Endothelial cell (in vitro differentiated cells): ENCODE results near the gene MMEL1. TPM values are rescaled to one million over a fixed set of nuclear protein-coding genes. Genes with fewer than 3 reads are reported as not detected.

Experiments used
- DNase-seq: peaks from one replicate; pipeline ENCODE4 v3.0.0; 2021; ENCODE audit warnings: low spot score
- H3K27ac Mint-ChIP-seq: one replicate; pipeline ENCODE4 v1.8.0; 2021; ENCODE audit warnings: mixed read lengths, inconsistent platforms; ENCODE audit not compliant: unreplicated experiment
- H3K27me3 Mint-ChIP-seq: one replicate; pipeline ENCODE4 v1.8.0; 2021; ENCODE audit warnings: mild to moderate bottlenecking, moderate library complexity, mixed read lengths, inconsistent platforms; ENCODE audit not compliant: unreplicated experiment
- H3K36me3 Mint-ChIP-seq: one replicate; pipeline ENCODE4 v1.8.0; 2021; ENCODE audit warnings: mild to moderate bottlenecking, low read depth, mixed read lengths, inconsistent platforms; ENCODE audit not compliant: unreplicated experiment
- H3K4me1 Mint-ChIP-seq: one replicate; pipeline ENCODE4 v1.8.0; 2021; ENCODE audit warnings: mild to moderate bottlenecking, mixed read lengths, inconsistent platforms; ENCODE audit not compliant: unreplicated experiment
- H3K4me3 Mint-ChIP-seq: one replicate; pipeline ENCODE4 v1.8.0; 2021; ENCODE audit warnings: mild to moderate bottlenecking, mixed read lengths, inconsistent platforms; ENCODE audit not compliant: unreplicated experiment
- H3K9me3 Mint-ChIP-seq: one replicate; pipeline ENCODE4 v1.8.0; 2021; ENCODE audit warnings: mixed read lengths, inconsistent platforms; ENCODE audit not compliant: unreplicated experiment
- total RNA-seq: library from RNA; stranded (reverse); fragmentation: NEBNext Ultra II Directional; extraction: Animal tissue kit (Norgen Biotek cat#: 25700); gene quantifications from one replicate; pipeline ENCODE4 v1.2.1, GENCODE V29; 2021; ENCODE audit not compliant: unreplicated experiment
- TF ChIP-seq, protein P1 (sequence below): fragments of 200-600 bp; sonication (generic); IDR thresholded peaks from one replicate; pipeline ENCODE4 v1.5.0; 2021; ENCODE audit warnings: antibody characterized with exemption; ENCODE audit not compliant: unreplicated experiment

The MMEL1 gene
- total RNA-seq, 1 donor from 2014 or later = not detected

GRCh38 chr1:2591233-2591580, 41.6 kb downstream of the MMEL1 start:
- TF ChIP-seq, protein P1, sequence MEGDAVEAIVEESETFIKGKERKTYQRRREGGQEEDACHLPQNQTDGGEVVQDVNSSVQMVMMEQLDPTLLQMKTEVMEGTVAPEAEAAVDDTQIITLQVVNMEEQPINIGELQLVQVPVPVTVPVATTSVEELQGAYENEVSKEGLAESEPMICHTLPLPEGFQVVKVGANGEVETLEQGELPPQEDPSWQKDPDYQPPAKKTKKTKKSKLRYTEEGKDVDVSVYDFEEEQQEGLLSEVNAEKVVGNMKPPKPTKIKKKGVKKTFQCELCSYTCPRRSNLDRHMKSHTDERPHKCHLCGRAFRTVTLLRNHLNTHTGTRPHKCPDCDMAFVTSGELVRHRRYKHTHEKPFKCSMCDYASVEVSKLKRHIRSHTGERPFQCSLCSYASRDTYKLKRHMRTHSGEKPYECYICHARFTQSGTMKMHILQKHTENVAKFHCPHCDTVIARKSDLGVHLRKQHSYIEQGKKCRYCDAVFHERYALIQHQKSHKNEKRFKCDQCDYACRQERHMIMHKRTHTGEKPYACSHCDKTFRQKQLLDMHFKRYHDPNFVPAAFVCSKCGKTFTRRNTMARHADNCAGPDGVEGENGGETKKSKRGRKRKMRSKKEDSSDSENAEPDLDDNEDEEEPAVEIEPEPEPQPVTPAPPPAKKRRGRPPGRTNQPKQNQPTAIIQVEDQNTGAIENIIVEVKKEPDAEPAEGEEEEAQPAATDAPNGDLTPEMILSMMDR = no peak
- H3K27ac Mint-ChIP-seq = no peak overlapping the region
- peaks cover 5% of the 10 kb centered on the region for H3K27me3 Mint-ChIP-seq
- H3K4me1 Mint-ChIP-seq = no peaks in the 10 kb centered on the region
- no peaks in the 10 kb centered on the region for H3K36me3 Mint-ChIP-seq
- H3K4me3 Mint-ChIP-seq = peak overlapping the region; percentile 25
- DNase-seq = no peak
- no peaks in the 10 kb centered on the region for H3K9me3 Mint-ChIP-seq

- Mint-ChIP-seq H3K4me3 (no peak overlapping the region), H3K27ac (no peak overlapping the region), H3K9me3 (no peaks in the 10 kb centered on the region), H3K36me3 (no peaks in the 10 kb centered on the region), H3K4me1 (no peaks in the 10 kb centered on the region), H3K27me3 (peaks cover 8% of the 10 kb centered on the region)
- no peak for DNase-seq
- TF ChIP-seq, protein P1 = no peak
These were observed 42.3 kb downstream of the MMEL1 start for GRCh38 chr1:2590233-2591141.

DNA sequence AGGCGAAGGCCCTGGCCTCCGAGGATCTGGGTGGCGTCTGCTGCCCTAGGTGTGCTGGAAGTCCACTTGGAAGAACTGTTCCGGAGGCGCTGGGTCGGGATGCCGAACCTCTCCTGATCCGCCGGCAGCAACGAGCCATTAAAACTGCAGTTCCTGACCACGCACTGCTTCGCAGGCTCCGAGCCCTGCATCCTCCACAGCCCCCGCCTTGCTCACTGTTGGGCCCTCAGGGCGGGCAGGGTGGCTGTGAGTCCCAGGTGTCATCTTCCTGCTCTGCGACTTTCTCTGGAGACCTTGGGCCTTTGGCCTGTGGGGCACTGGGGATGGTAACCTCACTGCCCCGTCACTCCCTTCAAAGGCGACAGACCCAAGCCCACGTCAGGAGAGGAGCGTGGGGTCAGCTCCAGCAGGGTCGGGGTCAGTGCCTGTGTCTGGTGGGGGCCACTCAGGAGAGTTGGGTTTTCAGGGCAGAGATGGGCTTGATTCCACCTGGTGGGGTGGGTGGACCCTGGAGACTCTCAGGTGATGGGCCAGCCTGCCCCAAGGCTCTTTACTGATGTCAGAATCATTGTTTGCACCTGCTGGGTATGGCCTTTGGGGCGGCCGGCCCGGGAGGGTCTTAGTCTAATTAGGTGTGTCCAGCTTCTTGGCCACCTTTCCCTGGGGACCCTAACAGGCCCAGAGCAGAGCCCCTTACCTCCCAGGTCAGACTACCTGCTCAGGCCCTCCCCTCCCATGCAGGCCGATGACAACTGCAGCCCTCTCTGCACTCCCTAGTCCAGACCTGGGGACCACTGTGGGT, 43.2 kb downstream of the MMEL1 start:
- peaks cover 5% of the 10 kb centered on the region for H3K4me1 Mint-ChIP-seq
- H3K27me3 Mint-ChIP-seq = peaks cover 9% of the 10 kb centered on the region
- DNase-seq = no peak
- no peak overlapping the region for H3K4me3 Mint-ChIP-seq
- H3K36me3 Mint-ChIP-seq = no peaks in the 10 kb centered on the region
- H3K9me3 Mint-ChIP-seq = no peaks in the 10 kb centered on the region
- no peak overlapping the region for H3K27ac Mint-ChIP-seq
- TF ChIP-seq, protein P1 = no peak

- Mint-ChIP-seq H3K4me1 (peaks cover 8% of the 10 kb centered on the region), H3K36me3 (no peaks in the 10 kb centered on the region), H3K27ac (no peak overlapping the region), H3K9me3 (no peaks in the 10 kb centered on the region), H3K4me3 (no peak overlapping the region), H3K27me3 (peaks cover 12% of the 10 kb centered on the region)
- TF ChIP-seq, protein P1 = no peak
- DNase-seq = no peak
These were observed 44.0 kb downstream of the MMEL1 start for GRCh38 chr1:2588661-2589430.
